HEK293T (cell line): Measurements from ENCODE around the gene EYA3.

ENCODE experiments used
- ARNT ChIP-seq: fragments of 450-650 bp; IDR thresholded peaks from 2 replicates; pipeline ENCODE4 v1.6.1; 2017; ENCODE audit warnings: mild to moderate bottlenecking
- BHLHE40 ChIP-seq: fragments of 450-650 bp; IDR thresholded peaks from 2 replicates; pipeline ENCODE4 v1.6.1; 2016; ENCODE audit warnings: mild to moderate bottlenecking, moderate library complexity, borderline replicate concordance
- ELF4 ChIP-seq: fragments of 450-650 bp; IDR thresholded peaks from 2 replicates; pipeline ENCODE4 v1.6.1; 2017; ENCODE audit warnings: antibody characterized with exemption
- FOXA1 ChIP-seq: fragments of 450-650 bp; IDR thresholded peaks from 2 replicates; pipeline ENCODE4 v1.6.1; 2016; ENCODE audit warnings: mild to moderate bottlenecking
- FOXK2 ChIP-seq: fragments of 450-650 bp; IDR thresholded peaks from 2 replicates; pipeline ENCODE4 v1.6.1; 2016; ENCODE audit warnings: mild to moderate bottlenecking
- FOXM1 ChIP-seq: fragments of 450-650 bp; IDR thresholded peaks from 2 replicates; pipeline ENCODE4 v1.6.1; 2017; ENCODE audit warnings: mild to moderate bottlenecking, borderline replicate concordance
- L3MBTL2 ChIP-seq: fragments of 450-650 bp; conservative IDR thresholded peaks from 2 replicates; pipeline ENCODE4 v1.6.1; 2016; ENCODE audit warnings: mild to moderate bottlenecking
- LEF1 ChIP-seq: fragments of 450-650 bp; IDR thresholded peaks from 2 replicates; pipeline ENCODE4 v1.6.1; 2017; ENCODE audit warnings: mild to moderate bottlenecking, borderline replicate concordance
- NFRKB ChIP-seq: fragments of 450-650 bp; IDR thresholded peaks from 2 replicates; pipeline ENCODE4 v1.6.1; 2016; ENCODE audit warnings: mild to moderate bottlenecking, moderate library complexity
- SP1 ChIP-seq: fragments of 450-650 bp; IDR thresholded peaks from 2 replicates; pipeline ENCODE4 v1.6.1; 2017
- SUZ12 ChIP-seq: fragments of 450-650 bp; IDR thresholded peaks from 2 replicates; pipeline ENCODE4 v1.6.1; 2016; ENCODE audit warnings: mild to moderate bottlenecking
- TARDBP ChIP-seq: fragments of 450-650 bp; IDR thresholded peaks from 2 replicates; pipeline ENCODE4 v1.6.1; 2016
- ZNF384 ChIP-seq: fragments of 450-650 bp; IDR thresholded peaks from 2 replicates; pipeline ENCODE4 v1.6.1; 2016

- TF ChIP-seq LEF1 = no peak
- no peak for TF ChIP-seq SP1
- TF ChIP-seq SUZ12 = no peak
- TF ChIP-seq BHLHE40 = no peak
- no peak for TF ChIP-seq FOXK2
- no peak for TF ChIP-seq NFRKB
- no peak for TF ChIP-seq ELF4
- TF ChIP-seq TARDBP = no peak
- no peak for TF ChIP-seq FOXM1
- no peak for TF ChIP-seq ARNT
- no peak for TF ChIP-seq ZNF384
- no peak for TF ChIP-seq FOXA1
- no peak for TF ChIP-seq L3MBTL2
Measured at GRCh38 chr1:28027660-28028059, 60.8 kb downstream of the EYA3 start.
